KG1 (cell line): Measurements from ENCODE around the gene ROR1.

Experiments used
- DNase-seq: peaks from one replicate; lab custom pipeline; 2025; lab: John Stamatoyannopoulos, UW

ROR1 gene

GRCh38 chr1:63935553-63935952, 161.7 kb downstream of the ROR1 start:
- peak; percentile 9 for DNase-seq

GRCh38 chr1:63936276-63936675, 162.5 kb downstream of the ROR1 start:
- DNase-seq = no peak

- no peak for DNase-seq
Observed at GRCh38 chr1:63936801-63937200, 163.0 kb downstream of the ROR1 start.

GRCh38 chr1:63937461-63938022, 163.7 kb downstream of the ROR1 start:
- DNase-seq = no peak

- DNase-seq = no peak
Observed at GRCh38 chr1:63940440-63940839, 166.6 kb downstream of the ROR1 start.

GRCh38 chr1:63943393-63943792, 169.6 kb downstream of the ROR1 start:
- DNase-seq = no peak

GRCh38 chr1:63945943-63946342, 172.1 kb downstream of the ROR1 start:
- no peak for DNase-seq

- DNase-seq = no peak
Observed at GRCh38 chr1:63946866-63947491, 173.2 kb downstream of the ROR1 start.

- DNase-seq = no peak
Observed at GRCh38 chr1:63947904-63948303, 174.1 kb downstream of the ROR1 start.

GRCh38 chr1:63950023-63950422, 176.2 kb downstream of the ROR1 start:
- DNase-seq = no peak

GRCh38 chr1:63951059-63951946, 177.5 kb downstream of the ROR1 start:
- no peak for DNase-seq

GRCh38 chr1:63954187-63954586, 180.4 kb downstream of the ROR1 start:
- DNase-seq = no peak

- no peak for DNase-seq
Observed at GRCh38 chr1:63955370-63956145, 181.7 kb downstream of the ROR1 start.

GRCh38 chr1:63958556-63958955, 184.7 kb downstream of the ROR1 start:
- no peak for DNase-seq

- DNase-seq = no peak
Observed at GRCh38 chr1:63960326-63960725, 186.5 kb downstream of the ROR1 start.

- DNase-seq = no peak
Observed at GRCh38 chr1:63966016-63966415, 192.2 kb downstream of the ROR1 start.

- DNase-seq = no peak
Observed at GRCh38 chr1:63967901-63968300, 194.1 kb downstream of the ROR1 start.

- no peak for DNase-seq
Observed at GRCh38 chr1:63968663-63969440, 195.0 kb downstream of the ROR1 start.

- DNase-seq = no peak
Observed at GRCh38 chr1:63969441-63969901, 195.7 kb downstream of the ROR1 start.

GRCh38 chr1:63971557-63971956, 197.7 kb downstream of the ROR1 start:
- no peak for DNase-seq

GRCh38 chr1:63973005-63973419, 199.2 kb downstream of the ROR1 start:
- no peak for DNase-seq
